NCI-H460 (cell line): Measurements from ENCODE around the gene OSBPL7. TPM values are rescaled to one million over a fixed set of nuclear protein-coding genes. Genes with fewer than 3 reads are reported as not detected.

Experiments
- DNase-seq: peaks from one replicate; pipeline ENCODE4 v3.0.0-alpha.2; 2016; ENCODE audit warnings: low read depth; ENCODE audit errors: extremely low read depth
- total RNA-seq: library from RNA; depleted of rRNA; stranded (reverse); fragments of >200 nt; shearing (Covaris generic); gene quantifications from 2 replicates; pipeline ENCODE4 v1.2.3, GENCODE V29; 2014

OSBPL7 gene
- total RNA-seq, 1 experiment from 2014 or later: 2.9 TPM

- DNase-seq: no peak
Measured at GRCh38 chr17:47808036-47808829, 13.4 kb downstream of the OSBPL7 start.

GRCh38 chr17:47807421-47807820, 14.2 kb downstream of the OSBPL7 start:
- DNase-seq: no peak

DNA sequence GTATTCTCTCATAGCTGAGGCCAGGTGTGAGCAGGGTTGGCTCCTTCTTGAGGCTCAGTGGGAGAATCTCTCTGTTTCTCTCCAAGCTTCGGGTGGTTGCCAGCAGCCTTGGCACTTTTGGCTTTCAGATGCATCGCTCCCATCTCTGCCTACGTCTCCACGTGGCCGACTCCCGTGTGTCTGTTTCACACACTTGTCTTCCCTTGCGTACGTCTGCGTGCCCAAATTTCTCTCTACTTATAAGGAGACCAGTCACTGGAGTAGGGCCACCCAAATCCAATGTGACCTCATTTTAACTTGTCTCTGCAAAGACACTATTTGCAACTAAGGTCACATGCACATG, 14.7 kb downstream of the OSBPL7 start:
- no peak for DNase-seq

GRCh38 chr17:47806026-47806912, 15.3 kb downstream of the OSBPL7 start:
- DNase-seq: no peak

DNA sequence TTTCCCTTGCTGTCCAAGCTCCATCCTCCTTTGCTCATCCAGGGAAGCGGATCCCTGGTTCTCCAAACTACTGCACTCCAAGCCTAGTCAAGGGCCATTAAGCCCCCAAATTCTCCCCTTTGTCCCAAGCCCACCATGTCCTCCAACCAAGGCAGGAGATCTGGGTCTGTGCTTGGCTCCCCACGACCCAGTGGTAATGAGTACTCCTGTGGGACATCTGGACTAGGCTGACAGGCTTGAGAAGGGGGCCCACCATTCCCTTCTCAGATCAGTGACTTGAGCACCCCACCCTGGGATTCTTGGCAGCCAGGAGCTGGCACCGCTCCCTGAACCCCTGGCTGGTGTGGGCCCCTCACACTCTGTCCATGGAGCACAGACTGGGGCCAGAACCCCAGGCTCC, 17.1 kb downstream of the OSBPL7 start:
- DNase-seq: no peak

DNA sequence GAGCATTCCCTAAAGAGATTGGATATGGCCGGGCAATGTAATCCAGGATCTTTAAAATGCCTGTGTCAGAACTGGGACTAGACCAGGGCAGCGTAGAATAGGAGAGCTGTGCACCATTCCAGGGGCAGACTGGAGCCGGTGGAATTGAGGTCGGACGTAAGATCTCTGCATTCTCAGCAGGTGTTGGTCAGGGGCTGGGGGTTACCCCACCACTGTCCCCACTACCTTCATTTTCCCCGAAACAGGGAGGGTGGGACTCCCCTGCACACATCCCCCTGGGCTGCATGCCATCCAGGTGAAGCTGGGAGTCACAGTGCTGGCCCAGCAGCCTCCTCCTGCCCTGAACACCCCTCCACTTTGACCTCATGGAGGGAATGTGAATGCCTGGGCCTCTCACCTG, 17.8 kb downstream of the OSBPL7 start:
- DNase-seq: no peak

DNA sequence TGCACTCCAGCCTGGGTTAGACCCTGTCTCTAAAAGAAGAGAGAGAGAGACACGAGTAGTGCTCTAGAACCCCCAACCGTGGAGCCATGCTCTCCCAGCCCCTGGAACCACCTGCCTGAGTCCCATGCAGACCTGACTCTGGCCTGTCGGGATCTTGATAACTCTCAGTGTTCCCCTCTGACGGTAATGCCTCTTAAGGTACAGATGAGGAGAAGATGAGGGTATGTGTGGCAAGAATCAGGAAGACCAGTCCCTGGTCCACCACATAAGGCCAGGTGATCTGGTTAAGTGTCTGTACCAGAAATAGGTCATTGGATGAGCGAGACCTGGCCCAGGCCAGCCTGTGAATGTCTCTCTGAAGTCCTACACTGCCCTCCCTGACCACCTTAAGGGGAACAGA, 18.4 kb downstream of the OSBPL7 start:
- no peak for DNase-seq

DNA sequence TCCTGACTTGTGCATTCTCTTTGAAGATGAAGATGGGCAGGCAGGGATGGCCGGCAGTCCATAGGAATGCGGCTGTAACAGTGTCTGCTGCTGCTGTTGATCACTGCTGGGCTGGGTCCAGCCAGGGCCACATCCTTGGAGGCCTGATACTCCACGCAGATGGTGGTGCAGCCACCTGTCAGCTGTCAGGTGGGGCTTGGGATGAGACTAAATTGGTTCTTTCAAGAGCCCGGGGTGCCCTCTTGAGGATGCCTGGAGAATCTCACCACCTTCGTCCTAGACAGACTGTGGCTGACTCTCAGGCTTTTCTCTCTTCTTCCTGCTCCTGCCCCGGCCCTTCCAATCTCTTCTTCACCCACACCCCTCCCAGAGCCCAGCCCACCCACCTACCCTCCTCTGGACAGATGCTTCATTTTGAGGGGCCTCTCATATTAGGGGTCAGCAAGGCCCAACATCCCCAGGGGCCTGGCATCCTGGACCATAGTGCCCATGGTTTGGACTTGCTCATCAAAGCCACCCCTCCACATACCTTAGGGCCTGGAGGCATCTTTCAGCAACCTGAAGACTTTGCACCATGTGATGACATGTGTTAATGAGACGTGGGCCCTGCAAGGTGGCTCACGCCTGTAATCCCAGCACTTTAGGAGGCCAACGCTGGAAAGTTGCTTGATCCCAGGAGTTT, 19.1 kb downstream of the OSBPL7 start:
- peak; percentile 41 for DNase-seq

DNA sequence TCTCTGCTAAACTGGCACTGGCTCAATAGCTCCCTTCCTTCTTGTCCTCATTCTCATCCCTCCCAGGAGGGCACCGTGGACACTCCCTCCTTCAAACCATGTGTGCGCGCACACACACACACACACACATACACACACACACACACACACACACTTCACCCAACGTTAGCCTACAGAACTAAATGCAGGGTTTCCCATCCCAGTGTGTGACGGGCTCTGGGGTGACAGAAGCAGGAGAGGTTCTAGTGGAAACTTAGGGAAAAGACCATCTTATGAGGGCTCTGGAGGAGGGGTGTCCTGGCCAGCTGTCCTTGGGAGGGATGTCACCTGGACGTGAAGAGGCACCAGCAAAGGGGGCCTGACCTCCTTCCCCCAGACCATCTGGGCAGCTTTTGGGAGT, 19.7 kb downstream of the OSBPL7 start:
- no peak for DNase-seq

GRCh38 chr17:47801176-47801765, 20.3 kb downstream of the OSBPL7 start:
- no peak for DNase-seq

- DNase-seq: no peak
Measured at GRCh38 chr17:47800686-47801085, 20.9 kb downstream of the OSBPL7 start.

DNA sequence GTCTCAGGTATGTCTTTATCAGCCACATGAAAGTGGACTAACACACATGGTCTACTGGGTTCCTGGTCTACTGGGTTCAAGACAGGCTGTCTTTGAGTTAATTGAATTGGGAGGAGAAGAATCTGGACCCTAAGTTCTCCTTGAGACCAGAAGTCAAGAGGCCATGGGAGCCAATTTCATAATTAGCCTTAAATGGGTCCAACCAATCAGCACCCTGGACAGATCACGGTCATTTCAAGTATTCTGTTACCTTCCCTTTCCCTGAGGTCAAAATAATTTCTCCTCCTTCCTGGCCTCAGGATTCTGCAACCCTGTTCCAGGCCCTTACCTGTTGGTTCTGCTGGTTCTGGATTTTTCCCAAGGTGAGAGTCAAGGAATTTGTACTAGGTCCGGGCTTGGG, 23.8 kb downstream of the OSBPL7 start:
- DNase-seq: no peak

DNA sequence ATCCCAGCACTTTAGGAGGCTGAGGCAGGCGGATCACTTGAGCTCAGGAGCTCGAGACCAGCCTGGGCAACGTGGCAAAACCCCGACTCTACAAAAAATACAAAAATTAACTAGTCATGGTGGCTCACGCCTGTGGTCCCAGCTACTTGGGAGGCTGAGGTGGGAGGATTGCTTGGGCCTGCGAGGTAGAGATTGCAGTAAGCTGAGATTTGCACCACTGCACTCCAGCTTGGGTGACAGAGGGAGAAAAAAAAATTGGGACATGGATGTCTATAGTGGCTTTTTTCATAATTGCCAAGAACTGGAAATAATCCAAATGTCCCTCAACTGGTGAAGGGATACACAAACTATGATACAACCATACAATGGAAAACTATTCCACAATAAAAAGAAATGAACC, 28.6 kb downstream of the OSBPL7 start:
- no peak for DNase-seq

DNA sequence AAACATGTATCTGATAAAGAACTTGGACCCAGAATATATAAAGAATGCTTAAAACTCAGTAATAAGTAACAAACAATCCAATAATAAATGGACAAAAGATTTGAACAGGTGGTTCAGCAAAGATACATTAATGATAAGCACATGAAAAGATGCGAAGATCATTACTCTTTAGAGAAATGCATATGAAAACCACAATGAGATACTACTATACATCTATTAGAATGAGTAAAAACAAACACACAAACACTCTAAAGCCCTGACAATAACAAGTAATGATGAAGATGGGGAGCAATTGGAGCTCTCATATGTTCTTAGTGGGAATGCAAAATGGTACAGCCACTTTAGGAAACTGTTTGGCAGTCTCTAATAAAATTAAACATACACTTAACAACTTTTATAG, 29.1 kb downstream of the OSBPL7 start:
- no peak for DNase-seq

DNA sequence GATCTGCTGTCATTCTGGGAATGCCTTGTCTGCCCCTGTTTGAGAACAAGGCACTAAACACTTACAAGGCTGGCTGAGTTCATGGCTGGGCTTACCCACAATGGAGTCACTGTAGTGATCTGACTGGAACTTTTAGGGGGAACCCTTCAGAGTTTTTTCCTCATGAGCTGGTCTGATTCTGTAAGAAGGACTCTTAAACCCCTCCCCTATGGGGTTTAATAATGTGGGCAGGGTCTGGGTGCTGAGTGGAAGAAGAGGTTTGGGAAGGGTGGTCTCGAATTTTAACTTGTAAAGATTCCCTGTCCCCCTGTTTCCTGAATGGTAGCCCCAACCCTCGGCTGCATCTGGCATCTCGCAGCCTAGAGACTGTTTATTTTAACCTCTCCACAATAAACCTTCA, 30.6 kb downstream of the OSBPL7 start:
- no peak for DNase-seq

- DNase-seq: peak; percentile 49
Measured at GRCh38 chr17:47789611-47790561, 31.7 kb downstream of the OSBPL7 start.

DNA sequence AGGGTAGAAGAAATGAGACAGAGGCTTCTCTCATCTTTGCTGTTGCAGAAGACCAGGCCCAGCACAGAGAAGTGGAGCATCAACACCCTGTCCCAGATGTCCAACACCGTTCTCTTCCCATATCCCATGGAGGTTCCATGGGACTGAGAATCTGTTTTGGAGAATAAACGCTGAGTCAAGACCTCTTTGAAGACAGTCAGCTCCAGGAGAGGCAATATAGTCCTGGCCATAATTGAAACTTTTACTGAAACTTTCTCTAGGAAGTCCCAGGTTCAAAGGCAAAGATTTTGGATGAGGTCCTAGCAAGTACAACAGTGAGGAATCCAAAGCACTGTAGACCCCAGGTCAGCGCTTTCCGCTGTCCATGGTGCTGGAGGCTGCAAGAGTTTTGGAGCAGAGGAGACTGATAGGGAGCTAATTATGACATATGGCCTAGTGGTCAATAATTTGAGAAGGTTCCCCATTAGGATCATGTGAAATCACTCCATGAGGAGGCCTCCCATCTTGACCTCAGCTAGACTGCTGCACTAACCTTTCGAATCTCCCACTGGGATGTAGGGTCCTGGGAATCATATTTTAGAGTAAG, 36.0 kb downstream of the OSBPL7 start:
- peak; percentile 22 for DNase-seq

DNA sequence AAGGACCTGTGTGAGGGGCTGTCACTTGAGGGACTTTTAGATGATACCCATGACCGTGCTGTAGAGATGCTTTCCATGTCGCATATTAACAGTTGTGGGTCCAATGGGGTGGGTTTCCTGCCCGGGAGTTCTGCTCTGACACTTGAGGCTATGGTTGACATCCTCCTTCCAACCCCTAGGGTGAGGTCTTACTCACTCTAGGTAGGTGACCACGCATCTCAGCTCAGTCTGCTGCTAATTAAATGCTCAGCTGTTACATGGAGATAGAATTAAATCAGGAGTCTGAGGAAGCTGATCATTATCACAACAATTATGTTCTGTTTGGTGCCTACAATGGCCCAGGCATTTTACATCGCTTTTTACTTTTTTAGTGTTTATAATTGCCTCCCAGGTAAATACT, 40.2 kb downstream of the OSBPL7 start:
- no peak for DNase-seq

DNA sequence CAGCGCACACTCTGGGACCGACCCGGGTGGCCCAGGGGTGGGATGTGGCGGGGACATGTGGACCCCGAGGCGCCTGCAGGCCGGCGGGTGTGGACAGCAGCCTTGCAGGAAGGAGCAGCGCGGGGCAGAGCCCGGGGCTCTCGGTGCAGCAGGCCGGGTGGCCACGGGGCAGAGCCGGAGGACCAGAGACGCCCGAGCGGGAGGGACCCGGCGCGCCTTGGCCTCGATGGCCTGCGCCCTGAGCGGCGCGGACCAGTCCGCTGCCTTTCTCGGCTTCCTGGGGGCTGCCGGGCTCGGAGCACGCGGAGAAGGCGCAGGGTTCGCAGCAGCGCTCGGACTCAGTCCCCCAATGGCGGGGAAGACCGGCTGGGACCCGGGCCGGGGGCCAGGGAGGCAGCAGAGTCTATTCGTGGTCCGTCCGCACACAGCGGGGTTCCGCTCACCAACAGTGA, 43.4 kb downstream of the OSBPL7 start:
- DNase-seq: no peak
